Keratinocyte (primary cell): ENCODE results near the gene CNDP2. TPM values are rescaled to one million over a fixed set of nuclear protein-coding genes. Genes with fewer than 3 reads are reported as not detected.

ENCODE experiments used
- DNase-seq: peaks from one replicate; pipeline ENCODE4 v3.0.0-alpha.2; 2011; ENCODE audit warnings: low read depth, missing footprints, low spot score
- FAIRE-seq: peaks from 2 replicates; lab custom pipeline; 2011; peaks lifted over from hg19 to GRCh38; lab: Jason Lieb, UNC
- H2AFZ ChIP-seq: 2 replicates; pipeline ENCODE4 v1.6.0; 2012; ENCODE audit warnings: low read length, control low read depth, inconsistent platforms; ENCODE audit not compliant: control insufficient read depth
- H3K27ac ChIP-seq: 2 replicates; pipeline ENCODE4 v1.5.1; 2011; ENCODE audit warnings: low read length; ENCODE audit not compliant: control insufficient read depth, insufficient read depth
- H3K27me3 ChIP-seq: 3 replicates; pipeline ENCODE4 v1.6.0; 2011; ENCODE audit warnings: low read length; ENCODE audit not compliant: control insufficient read depth, insufficient read depth; ENCODE audit errors: extremely low read depth
- H3K36me3 ChIP-seq, 2 experiments: 2 replicates in 1 of 2; 3 replicates in 1 of 2; pipeline ENCODE4 v1.5.1; 2011; ENCODE audit warnings: low read length in 2 of 2, mild to moderate bottlenecking in 1 of 2; ENCODE audit not compliant: control insufficient read depth in 2 of 2, insufficient read depth in 2 of 2; ENCODE audit errors: extremely low read depth in 1 of 2
- H3K4me1 ChIP-seq: 3 replicates; pipeline ENCODE4 v1.5.1; 2011; ENCODE audit warnings: low read length; ENCODE audit not compliant: control insufficient read depth, insufficient read depth; ENCODE audit errors: extremely low read depth
- H3K4me2 ChIP-seq: 3 replicates; pipeline ENCODE4 v1.6.0; 2011; ENCODE audit warnings: low read depth, low read length; ENCODE audit not compliant: control insufficient read depth, insufficient read depth; ENCODE audit errors: extremely low read depth
- H3K4me3 ChIP-seq, 3 experiments: fragments of 200-600 bp in 1 of 3; sonication (generic) in 1 of 3; 2 replicates in 2 of 3; 3 replicates in 1 of 3; pipeline ENCODE4 v1.5.1; 2011 to 2016; ENCODE audit warnings: low read length in 3 of 3, mild to moderate bottlenecking in 3 of 3, control low read depth in 2 of 3, inconsistent platforms in 1 of 3, low read depth in 1 of 3, mixed read lengths in 1 of 3, mixed run types in 1 of 3, moderate library complexity in 1 of 3; ENCODE audit not compliant: control insufficient read depth in 2 of 3, insufficient read depth in 2 of 3; ENCODE audit errors: extremely low read depth in 1 of 3
- H3K79me2 ChIP-seq: 2 replicates; pipeline ENCODE4 v1.6.0; 2012; ENCODE audit warnings: low read length; ENCODE audit not compliant: control insufficient read depth, insufficient read depth
- H3K9ac ChIP-seq: 3 replicates; pipeline ENCODE4 v1.6.0; 2011; ENCODE audit warnings: low read length; ENCODE audit not compliant: control insufficient read depth, insufficient read depth; ENCODE audit errors: extremely low read depth
- H3K9me1 ChIP-seq: 3 replicates; pipeline ENCODE4 v1.6.0; 2011; ENCODE audit warnings: low read length; ENCODE audit not compliant: control insufficient read depth, insufficient read depth; ENCODE audit errors: extremely low read depth
- H3K9me3 ChIP-seq: 2 replicates; pipeline ENCODE4 v1.5.1; 2012; ENCODE audit warnings: low read depth, low read length; ENCODE audit not compliant: control insufficient read depth
- H4K20me1 ChIP-seq: 3 replicates; pipeline ENCODE4 v1.6.0; 2011; ENCODE audit warnings: low read length; ENCODE audit not compliant: control insufficient read depth, insufficient read depth; ENCODE audit errors: extremely low read depth
- CTCF ChIP-seq, 3 experiments: IDR thresholded peaks in 1 of 3; conservative IDR thresholded peaks in 1 of 3; optimal IDR thresholded peaks in 1 of 3; 2 replicates in 2 of 3; 3 replicates in 1 of 3; pipeline versions ENCODE3 to v1.5.1; 2011; ENCODE audit warnings: low read length in 3 of 3, mild to moderate bottlenecking in 3 of 3, moderate library complexity in 2 of 3, control low read depth in 1 of 3, inconsistent platforms in 1 of 3; ENCODE audit not compliant: insufficient read depth in 2 of 3; ENCODE audit errors: extremely low read depth in 1 of 3
- EZH2 ChIP-seq: IDR thresholded peaks from one replicate; pipeline ENCODE4 v1.6.1; 2012; ENCODE audit warnings: inconsistent platforms, mild to moderate bottlenecking, low read length, moderate library complexity
- dilution Hi-C: fragments of 300-500 bp; cut with MboI; formaldehyde crosslinking; loops from one replicate; pipeline ENCODE4 v1.7.0; 2020; ENCODE audit warnings: low sequenced_read_pairs; ENCODE audit not compliant: extremely low pct_ligation_motif_present
- polyA plus RNA-seq, 5 experiments: library from polyadenylated mRNA; depleted of rRNA in 3 of 5; stranded (reverse) in 3 of 5; stranded (forward) in 1 of 5; unstranded in 1 of 5; fragments of >200 nt; gene quantifications; 1 replicate in 1 of 5; 2 replicates in 3 of 5; 3 replicates in 1 of 5; pipeline versions ENCODE4 v1.2.1 to v1.2.3, GENCODE V29; 2011 to 2012; ENCODE audit warnings: missing spikeins in 2 of 5, low read depth in 1 of 5, low replicate concordance in 1 of 5

CNDP2 gene
- polyA plus RNA-seq, 1 donor (not counting 4 experiments of a cell fraction or from before 2014, with no cell fraction given): 126 TPM

- H2AFZ ChIP-seq: no peak overlapping the region
- no peaks in the 10 kb centered on the region for H4K20me1 ChIP-seq
- no peaks in the 10 kb centered on the region for H3K4me1 ChIP-seq
- H3K27me3 ChIP-seq: peaks cover 3% of the 10 kb centered on the region
- TF ChIP-seq CTCF (optimal IDR thresholded peaks at IDR 0.05 in 1 of 3, IDR thresholded peaks at IDR 0.05 in 1 of 3, conservative IDR thresholded peaks at IDR 0.05 in 1 of 3; ENCODE audit: extremely low read depth in 1 of 3, insufficient read depth in 2 of 3, low read length in 3 of 3): no peak
- no peak for TF ChIP-seq EZH2
- no peak overlapping the region for H3K9ac ChIP-seq
- H3K9me3 ChIP-seq: no peaks in the 10 kb centered on the region
- FAIRE-seq (no peak), DNase-seq (no peak)
- no peaks in the 10 kb centered on the region for H3K9me1 ChIP-seq
- dilution Hi-C loops: no loop called here
- no peak overlapping the region for H3K27ac ChIP-seq
- H3K4me3 ChIP-seq: no peak overlapping the region
- H3K4me2 ChIP-seq: no peak overlapping the region
- no peaks in the 10 kb centered on the region for H3K79me2 ChIP-seq
- no peaks in the 10 kb centered on the region for H3K36me3 ChIP-seq
Observed at GRCh38 chr18:74528478-74528877, 32.3 kb downstream of the CNDP2 start.

GRCh38 chr18:74528913-74529312 lies 32.8 kb downstream of the CNDP2 start:
- no peaks in the 10 kb centered on the region for H3K36me3 ChIP-seq
- TF ChIP-seq CTCF (optimal IDR thresholded peaks at IDR 0.05 in 1 of 3, IDR thresholded peaks at IDR 0.05 in 1 of 3, conservative IDR thresholded peaks at IDR 0.05 in 1 of 3; ENCODE audit: extremely low read depth in 1 of 3, insufficient read depth in 2 of 3, low read length in 3 of 3) (no peak), EZH2 (no peak)
- peaks cover 3% of the 10 kb centered on the region for H3K27me3 ChIP-seq
- no peaks in the 10 kb centered on the region for H3K79me2 ChIP-seq
- no peak overlapping the region for H3K27ac ChIP-seq
- FAIRE-seq (no peak), DNase-seq (no peak)
- no peak overlapping the region for H3K4me2 ChIP-seq
- H4K20me1 ChIP-seq: no peaks in the 10 kb centered on the region
- dilution Hi-C loops: no loop called here
- no peaks in the 10 kb centered on the region for H3K9me1 ChIP-seq
- H3K4me3 ChIP-seq: no peak overlapping the region
- no peaks in the 10 kb centered on the region for H3K9me3 ChIP-seq
- no peak overlapping the region for H2AFZ ChIP-seq
- H3K4me1 ChIP-seq: no peaks in the 10 kb centered on the region
- H3K9ac ChIP-seq: no peak overlapping the region
